Measurements from ENCODE around the gene YEATS4.
"Not testable (repeated sequence)": the region's sequence is repeated elsewhere in the genome, so short reads cannot be mapped to it uniquely, and the experiment has no call there.

The YEATS4 gene

GRCh38 chr12:69359531-69360347 is at the start of gene YEATS4:
Gene YEATS4, plus strand, starts transcription at chr12:69359743. Its CDS starts 230 bp downstream, at chr12:69359973.
- DNase-seq = peak; percentile 90

GRCh38 chr12:69313209-69313608 is 46.3 kb upstream of the YEATS4 start:
- DNase-seq = no peak

- not testable (repeated sequence) for DNase-seq
Measured at GRCh38 chr12:69316784-69317183, 42.8 kb upstream of the YEATS4 start.

GRCh38 chr12:69317233-69317632 is 42.3 kb upstream of the YEATS4 start:
- DNase-seq = not testable (repeated sequence)

- DNase-seq = no peak
Measured at GRCh38 chr12:69318225-69318624, 41.3 kb upstream of the YEATS4 start.

GRCh38 chr12:69321351-69321750 is 38.2 kb upstream of the YEATS4 start:
- no peak for DNase-seq

- no peak for DNase-seq
Measured at GRCh38 chr12:69324797-69325466, 34.6 kb upstream of the YEATS4 start.

- DNase-seq = no peak
Measured at GRCh38 chr12:69328426-69328825, 31.1 kb upstream of the YEATS4 start.

GRCh38 chr12:69329669-69330428 is 29.7 kb upstream of the YEATS4 start:
- DNase-seq = no peak

GRCh38 chr12:69330475-69331473 is 28.8 kb upstream of the YEATS4 start:
- peak; percentile 57 for DNase-seq

- DNase-seq = no peak
Measured at GRCh38 chr12:69331519-69331908, 28.0 kb upstream of the YEATS4 start.

- no peak for DNase-seq
Measured at GRCh38 chr12:69331909-69332684, 27.4 kb upstream of the YEATS4 start.

- no peak for DNase-seq
Measured at GRCh38 chr12:69332815-69333358, 26.7 kb upstream of the YEATS4 start.

- DNase-seq = no peak
Measured at GRCh38 chr12:69334158-69334557, 25.4 kb upstream of the YEATS4 start.

GRCh38 chr12:69337311-69338090 is 22.0 kb upstream of the YEATS4 start:
- DNase-seq = no peak

GRCh38 chr12:69338120-69338859 is 21.3 kb upstream of the YEATS4 start:
- no peak for DNase-seq

GRCh38 chr12:69338936-69339335 is 20.6 kb upstream of the YEATS4 start:
- no peak for DNase-seq

GRCh38 chr12:69339999-69340398 is 19.5 kb upstream of the YEATS4 start:
- DNase-seq = no peak

- no peak for DNase-seq
Measured at GRCh38 chr12:69341328-69341727, 18.2 kb upstream of the YEATS4 start.

- DNase-seq = no peak
Measured at GRCh38 chr12:69342421-69342820, 17.1 kb upstream of the YEATS4 start.

Data from stimulated activated CD4-positive, alpha-beta T cell treated with anti-CD3 and anti-CD28 coated beads, Interleukin-4, amount 100 ng/mL, for 24 hours (primary cell).